GM23338 (cell line): ENCODE results near the gene TAPBPL. TPM values are rescaled to one million over a fixed set of nuclear protein-coding genes. Genes with fewer than 3 reads are reported as not detected.

Source experiments
- ATAC-seq: fragments of 200-7000 bp; cut with Tn5 transposase; 3 replicates; pipeline ENCODE4 v1.9.1; 2020
- DNase-seq: peaks from one replicate; pipeline ENCODE4 v3.0.0-alpha.2; 2015; ENCODE audit warnings: low spot score
- H2AFZ ChIP-seq: fragments of 200-600 bp; sonication (generic); 2 replicates; pipeline ENCODE4 v1.8.0; 2016; ENCODE audit warnings: antibody characterized with exemption, mild to moderate bottlenecking, moderate library complexity
- H3F3A ChIP-seq: fragments of 200-600 bp; sonication (generic); replicated peaks from 2 replicates; pipeline ENCODE4 v1.8.0; 2017; ENCODE audit warnings: antibody characterized with exemption, mixed run types, low read depth
- H3K27ac ChIP-seq: fragments of 200-600 bp; sonication (generic); 2 replicates; pipeline ENCODE4 v1.6.1; 2016; ENCODE audit warnings: low read depth
- H3K27me3 ChIP-seq: fragments of 200-600 bp; sonication (generic); 2 replicates; pipeline ENCODE4 v1.8.0; 2016; ENCODE audit warnings: mild to moderate bottlenecking, mixed run types, moderate library complexity; ENCODE audit not compliant: insufficient read depth
- H3K36me3 ChIP-seq: fragments of 200-600 bp; sonication (generic); 2 replicates; pipeline ENCODE4 v1.8.0; 2016; ENCODE audit warnings: mild to moderate bottlenecking; ENCODE audit not compliant: insufficient read depth
- H3K4me1 ChIP-seq: fragments of 200-600 bp; sonication (generic); 2 replicates; pipeline ENCODE4 v1.8.0; 2016; ENCODE audit warnings: mild to moderate bottlenecking, moderate library complexity; ENCODE audit not compliant: insufficient read depth
- H3K4me2 ChIP-seq: fragments of 200-600 bp; sonication (generic); 2 replicates; pipeline ENCODE4 v1.7.1; 2017; ENCODE audit warnings: mixed run types
- H3K4me3 ChIP-seq: fragments of 200-600 bp; sonication (generic); 2 replicates; pipeline ENCODE4 v1.6.1; 2016; ENCODE audit warnings: mixed run types
- H3K79me2 ChIP-seq: fragments of 200-600 bp; sonication (generic); replicated peaks from 2 replicates; pipeline ENCODE4 v1.8.0; 2017; ENCODE audit warnings: mild to moderate bottlenecking; ENCODE audit not compliant: insufficient read depth
- H3K9me2 ChIP-seq: fragments of 200-600 bp; sonication (generic); 2 replicates; pipeline ENCODE4 v1.8.0; 2017; ENCODE audit not compliant: insufficient read depth
- H4K20me1 ChIP-seq: fragments of 200-600 bp; sonication (generic); replicated peaks from 2 replicates; pipeline ENCODE4 v1.8.0; 2017; ENCODE audit warnings: mild to moderate bottlenecking; ENCODE audit not compliant: insufficient read depth
- H3K27ac Mint-ChIP-seq: 2 replicates; pipeline ENCODE4 v1.8.0; 2020; ENCODE audit warnings: inconsistent platforms, mild to moderate bottlenecking, moderate library complexity, mixed read lengths
- H3K27me3 Mint-ChIP-seq: 3 replicates; pipeline ENCODE4 v1.8.0; 2022; ENCODE audit warnings: low read depth, mild to moderate bottlenecking, moderate library complexity, mixed read lengths, inconsistent platforms; ENCODE audit not compliant: insufficient read depth, poor library complexity
- H3K36me3 Mint-ChIP-seq: 3 replicates; pipeline ENCODE4 v1.8.0; 2021; ENCODE audit warnings: low read depth, mild to moderate bottlenecking, inconsistent platforms, moderate library complexity, mixed read lengths
- H3K4me1 Mint-ChIP-seq: 3 replicates; pipeline ENCODE4 v1.8.0; 2020; ENCODE audit warnings: mild to moderate bottlenecking, inconsistent platforms, mixed read lengths
- H3K4me3 Mint-ChIP-seq: 3 replicates; pipeline ENCODE4 v1.8.0; 2021; ENCODE audit warnings: moderate library complexity, mild to moderate bottlenecking, inconsistent platforms, mixed read lengths
- H3K9me3 Mint-ChIP-seq: 3 replicates; pipeline ENCODE4 v1.8.0; 2020; ENCODE audit warnings: moderate library complexity, mild to moderate bottlenecking, inconsistent platforms, mixed read lengths
- CREB1 ChIP-seq: fragments of 250-450 bp; sonication (Bioruptor Pico); IDR thresholded peaks from 2 replicates; pipeline ENCODE4 v1.5.0; 2020; ENCODE audit warnings: low read depth, mild to moderate bottlenecking, moderate library complexity
- CTCF ChIP-seq, 2 experiments: fragments of 200-600 bp in 1 of 2; sonication (generic) in 1 of 2; conservative IDR thresholded peaks; 2 replicates each; pipeline versions ENCODE4 v1.5.1 to v1.6.1; 2016 to 2017; ENCODE audit warnings: antibody characterized with exemption in 2 of 2, low read depth in 2 of 2, mild to moderate bottlenecking in 2 of 2, moderate library complexity in 1 of 2
- EZH2 ChIP-seq: fragments of 200-600 bp; sonication (generic); IDR thresholded peaks from one replicate; pipeline ENCODE4 v1.8.0; 2017; ENCODE audit warnings: antibody characterized with exemption, mild to moderate bottlenecking, low read depth; ENCODE audit not compliant: unreplicated experiment
- JUNB ChIP-seq: IDR thresholded peaks from one replicate; pipeline ENCODE4 v1.6.1; 2016; ENCODE audit warnings: antibody characterized with exemption; ENCODE audit not compliant: unreplicated experiment
- NANOG ChIP-seq: IDR thresholded peaks from 2 replicates; pipeline ENCODE4 v1.6.1; 2016; ENCODE audit warnings: antibody characterized with exemption, borderline replicate concordance
- POLR2AphosphoS5 ChIP-seq: IDR thresholded peaks from 2 replicates; pipeline ENCODE4 v1.6.1; 2016; ENCODE audit warnings: antibody characterized with exemption, low read depth
- STAT1 ChIP-seq: IDR thresholded peaks from one replicate; pipeline ENCODE4 v1.6.1; 2016; ENCODE audit warnings: antibody characterized with exemption; ENCODE audit not compliant: unreplicated experiment
- ZNF114 ChIP-seq: fragments of 250-450 bp; sonication (Bioruptor Pico); IDR thresholded peaks from 2 replicates; pipeline ENCODE4 v1.5.0; 2020; ENCODE audit warnings: mild to moderate bottlenecking, moderate library complexity
- ZNF331 ChIP-seq: fragments of 250-450 bp; sonication (Bioruptor Pico); IDR thresholded peaks from 2 replicates; pipeline ENCODE4 v1.5.0; 2020; ENCODE audit warnings: low read depth, mild to moderate bottlenecking, moderate library complexity
- polyA plus RNA-seq: library from polyadenylated mRNA; unstranded; fragments of >200 nt; fragmentation: Nextera tagmentation; extraction: Ambion mirVana; gene quantifications from 2 replicates; pipeline ENCODE4 v1.2.1, GENCODE V29; 2016
- total RNA-seq: library from RNA; depleted of rRNA; stranded (reverse); fragments of >200 nt; shearing (Covaris generic); gene quantifications from 2 replicates; pipeline ENCODE4 v1.2.3, GENCODE V29; 2014
- TF ChIP-seq, protein P1 (sequence below): IDR thresholded peaks from one replicate; pipeline ENCODE4 v1.6.1; 2018; ENCODE audit warnings: antibody characterized with exemption; ENCODE audit not compliant: unreplicated experiment
- TF ChIP-seq, protein P2 (sequence below): IDR thresholded peaks from 2 replicates; pipeline ENCODE4 v1.6.1; 2016; ENCODE audit warnings: antibody characterized with exemption

TAPBPL gene
- total and polyA plus RNA-seq, 2 experiments from 2014 or later, result 0.59 to 0.65 TPM

- Mint-ChIP-seq H3K4me1 (no peaks in the 10 kb centered on the region; the same call in 1 of the 3 replicates), H3K27ac (peak overlapping the region; percentile 77; the same call in 1 of the 2 replicates), H3K27me3 (peaks cover 12% of the 10 kb centered on the region), H3K36me3 (peaks cover 51% of the 10 kb centered on the region), H3K9me3 (no peaks in the 10 kb centered on the region), H3K4me3 (no peak overlapping the region)
- ATAC-seq, result no peak
- H3K79me2 ChIP-seq, result no peaks in the 10 kb centered on the region
- no peak overlapping the region for H3K4me3 ChIP-seq
- H3K27ac ChIP-seq, result no peak overlapping the region
- H3K4me2 ChIP-seq, result no peak overlapping the region
- no peak for TF ChIP-seq POLR2AphosphoS5
- TF ChIP-seq EZH2, result no peak
- no peak for TF ChIP-seq NANOG
- TF ChIP-seq, protein P1, sequence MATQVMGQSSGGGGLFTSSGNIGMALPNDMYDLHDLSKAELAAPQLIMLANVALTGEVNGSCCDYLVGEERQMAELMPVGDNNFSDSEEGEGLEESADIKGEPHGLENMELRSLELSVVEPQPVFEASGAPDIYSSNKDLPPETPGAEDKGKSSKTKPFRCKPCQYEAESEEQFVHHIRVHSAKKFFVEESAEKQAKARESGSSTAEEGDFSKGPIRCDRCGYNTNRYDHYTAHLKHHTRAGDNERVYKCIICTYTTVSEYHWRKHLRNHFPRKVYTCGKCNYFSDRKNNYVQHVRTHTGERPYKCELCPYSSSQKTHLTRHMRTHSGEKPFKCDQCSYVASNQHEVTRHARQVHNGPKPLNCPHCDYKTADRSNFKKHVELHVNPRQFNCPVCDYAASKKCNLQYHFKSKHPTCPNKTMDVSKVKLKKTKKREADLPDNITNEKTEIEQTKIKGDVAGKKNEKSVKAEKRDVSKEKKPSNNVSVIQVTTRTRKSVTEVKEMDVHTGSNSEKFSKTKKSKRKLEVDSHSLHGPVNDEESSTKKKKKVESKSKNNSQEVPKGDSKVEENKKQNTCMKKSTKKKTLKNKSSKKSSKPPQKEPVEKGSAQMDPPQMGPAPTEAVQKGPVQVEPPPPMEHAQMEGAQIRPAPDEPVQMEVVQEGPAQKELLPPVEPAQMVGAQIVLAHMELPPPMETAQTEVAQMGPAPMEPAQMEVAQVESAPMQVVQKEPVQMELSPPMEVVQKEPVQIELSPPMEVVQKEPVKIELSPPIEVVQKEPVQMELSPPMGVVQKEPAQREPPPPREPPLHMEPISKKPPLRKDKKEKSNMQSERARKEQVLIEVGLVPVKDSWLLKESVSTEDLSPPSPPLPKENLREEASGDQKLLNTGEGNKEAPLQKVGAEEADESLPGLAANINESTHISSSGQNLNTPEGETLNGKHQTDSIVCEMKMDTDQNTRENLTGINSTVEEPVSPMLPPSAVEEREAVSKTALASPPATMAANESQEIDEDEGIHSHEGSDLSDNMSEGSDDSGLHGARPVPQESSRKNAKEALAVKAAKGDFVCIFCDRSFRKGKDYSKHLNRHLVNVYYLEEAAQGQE, result no peak
- no peak for TF ChIP-seq ZNF331
- H3F3A ChIP-seq, result 0 out of 2 replicates have a peak, but pooled peaks cover 4% of the 10 kb centered on the region
- H3K27me3 ChIP-seq, result no peaks in the 10 kb centered on the region
- H3K4me1 ChIP-seq, result no peaks in the 10 kb centered on the region
- H2AFZ ChIP-seq, result no peak overlapping the region
- H3K9me2 ChIP-seq, result no peaks in the 10 kb centered on the region
- H4K20me1 ChIP-seq, result no peaks in the 10 kb centered on the region
- no peak for DNase-seq
- peaks cover 12% of the 10 kb centered on the region for H3K36me3 ChIP-seq
These were observed 9.8 kb downstream of the TAPBPL start for GRCh38 chr12:6461401-6462233.

DNA sequence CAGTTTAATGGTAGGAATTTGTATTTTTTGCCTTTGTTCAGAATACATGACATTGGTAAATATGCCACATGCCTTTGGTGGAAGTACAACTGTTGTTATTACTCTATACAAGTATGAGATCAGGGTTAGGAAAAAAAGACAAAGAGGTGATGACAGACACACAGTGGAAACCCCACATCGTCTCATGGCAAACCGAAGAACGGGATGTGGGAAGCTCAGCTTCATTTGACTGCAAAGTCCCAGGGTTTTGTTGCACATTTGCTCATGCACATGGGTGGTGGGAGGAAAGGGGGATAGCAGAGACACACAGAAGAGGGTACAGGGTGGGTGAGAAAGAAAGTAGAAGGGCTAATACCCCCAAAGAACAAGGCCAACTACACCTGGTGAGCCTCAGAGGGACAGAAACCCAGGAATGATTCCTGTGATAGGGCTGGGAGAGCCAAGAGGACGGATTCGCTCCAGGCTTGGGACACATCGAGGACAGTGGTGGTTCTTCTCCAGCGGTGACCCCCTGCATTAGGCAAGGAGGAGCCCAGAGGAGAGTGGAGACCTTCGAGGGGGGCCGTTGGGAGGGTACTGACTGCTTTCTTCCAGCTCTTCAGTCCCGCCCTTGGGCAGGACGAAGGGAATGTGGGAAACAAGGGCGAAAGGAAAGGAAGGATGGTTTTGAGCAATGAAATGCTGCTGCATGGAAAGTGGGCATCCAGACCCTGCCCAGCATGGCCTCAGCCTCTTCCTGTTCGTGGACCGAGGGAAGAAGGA lies 10.6 kb downstream of the TAPBPL start:
- Histone ChIP-seq H3K27me3 (no peaks in the 10 kb centered on the region), H3K4me2 (no peak overlapping the region), H3K27ac (no peak overlapping the region), H3K36me3 (peaks cover 12% of the 10 kb centered on the region), H3K79me2 (no peaks in the 10 kb centered on the region; the same call in 1 of the 2 replicates), H4K20me1 (no peaks in the 10 kb centered on the region), H3F3A (0 out of 2 replicates have a peak, but pooled peaks cover 4% of the 10 kb centered on the region), H2AFZ (no peak overlapping the region), H3K4me1 (no peaks in the 10 kb centered on the region), H3K9me2 (no peaks in the 10 kb centered on the region), H3K4me3 (no peak overlapping the region)
- peaks cover 14% of the 10 kb centered on the region for H3K27me3 Mint-ChIP-seq
- H3K36me3 Mint-ChIP-seq, result peaks cover 58% of the 10 kb centered on the region
- no peaks in the 10 kb centered on the region; the same call in 1 of the 3 replicates for H3K4me1 Mint-ChIP-seq
- ATAC-seq, result no peak
- H3K27ac Mint-ChIP-seq, result no peak overlapping the region
- no peak for DNase-seq
- H3K9me3 Mint-ChIP-seq, result no peaks in the 10 kb centered on the region
- H3K4me3 Mint-ChIP-seq, result no peak overlapping the region
- TF ChIP-seq ZNF114 (no peak), STAT1 (no peak), POLR2AphosphoS5 (no peak), CTCF (conservative IDR thresholded peaks at IDR 0.05; ENCODE audit: low read depth in 2 of 2) (no peak), NANOG (no peak), ZNF331 (no peak), EZH2 (no peak), JUNB (no peak), CREB1 (no peak)
- TF ChIP-seq, protein P2, sequence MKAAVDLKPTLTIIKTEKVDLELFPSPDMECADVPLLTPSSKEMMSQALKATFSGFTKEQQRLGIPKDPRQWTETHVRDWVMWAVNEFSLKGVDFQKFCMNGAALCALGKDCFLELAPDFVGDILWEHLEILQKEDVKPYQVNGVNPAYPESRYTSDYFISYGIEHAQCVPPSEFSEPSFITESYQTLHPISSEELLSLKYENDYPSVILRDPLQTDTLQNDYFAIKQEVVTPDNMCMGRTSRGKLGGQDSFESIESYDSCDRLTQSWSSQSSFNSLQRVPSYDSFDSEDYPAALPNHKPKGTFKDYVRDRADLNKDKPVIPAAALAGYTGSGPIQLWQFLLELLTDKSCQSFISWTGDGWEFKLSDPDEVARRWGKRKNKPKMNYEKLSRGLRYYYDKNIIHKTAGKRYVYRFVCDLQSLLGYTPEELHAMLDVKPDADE, result no peak
- TF ChIP-seq, protein P1, result no peak
